Common myeloid progenitor, CD34-positive (primary cell): Measurements from ENCODE around the gene FGF10. TPM values are rescaled to one million over a fixed set of nuclear protein-coding genes. Genes with fewer than 3 reads are reported as not detected.
A peak's percentile ranks its signal among the peaks of the same experiment; 100 is the strongest.

ENCODE experiments used
- CTCF ChIA-PET: fragments of 350-600 bp; sonication (Branson Sonifier 250); formaldehyde crosslinking; loops from one replicate; lab custom pipeline; 2021; ENCODE audit warnings: antibody characterized with exemption; lab: Charles Lee
- POLR2A ChIA-PET: fragments of 350-600 bp; sonication (Branson Sonifier 250); formaldehyde crosslinking; loops from one replicate; lab custom pipeline; 2021; ENCODE audit warnings: antibody characterized with exemption; lab: Charles Lee
- DNase-seq, 3 donors: peaks; one replicate each; pipeline versions ENCODE4 v3.0.0 to v3.0.0-alpha.2; 2013
- H3K27ac ChIP-seq, 2 experiments: 1 replicate in 1 of 2; 2 replicates in 1 of 2; pipeline ENCODE4 v1.7.0; 2013; ENCODE audit warnings: inconsistent platforms in 2 of 2, low read length in 2 of 2, mild to moderate bottlenecking in 2 of 2, low read depth in 1 of 2, moderate library complexity in 1 of 2; ENCODE audit not compliant: severe bottlenecking in 2 of 2, insufficient read depth in 1 of 2, poor library complexity in 1 of 2
- H3K27me3 ChIP-seq, 5 experiments: replicated peaks in 2 of 5; 1 replicate in 3 of 5; 2 replicates in 2 of 5; pipeline versions ENCODE4 v1.6.1 to v1.7.0; 2013; ENCODE audit warnings: low read length in 4 of 5, mild to moderate bottlenecking in 2 of 5, moderate library complexity in 2 of 5, inconsistent platforms in 1 of 5; ENCODE audit not compliant: insufficient read depth in 5 of 5, control insufficient read depth in 4 of 5
- H3K36me3 ChIP-seq, 4 experiments: 1 replicate in 2 of 4; 2 replicates in 2 of 4; pipeline versions ENCODE4 v1.6.1 to v1.7.0; 2013; ENCODE audit warnings: low read length in 3 of 4, control low read depth in 1 of 4, mild to moderate bottlenecking in 1 of 4; ENCODE audit not compliant: control insufficient read depth in 4 of 4, insufficient read depth in 4 of 4
- H3K4me1 ChIP-seq, 4 experiments: 1 replicate in 3 of 4; 2 replicates in 1 of 4; pipeline versions ENCODE4 v1.6.1 to v1.7.1; 2013; ENCODE audit warnings: low read length in 3 of 4, mild to moderate bottlenecking in 3 of 4, control low read depth in 1 of 4, inconsistent platforms in 1 of 4, moderate library complexity in 1 of 4; ENCODE audit not compliant: control insufficient read depth in 4 of 4, insufficient read depth in 4 of 4; ENCODE audit errors: control extremely low read depth in 1 of 4
- H3K4me3 ChIP-seq, 7 experiments: 1 replicate in 4 of 7; 2 replicates in 3 of 7; pipeline versions ENCODE4 v1.5.1 to v1.7.0; 2013; ENCODE audit warnings: mild to moderate bottlenecking in 7 of 7, low read length in 6 of 7, moderate library complexity in 6 of 7, inconsistent platforms in 2 of 7, low read depth in 2 of 7, control low read depth in 1 of 7; ENCODE audit not compliant: insufficient read depth in 4 of 7, control insufficient read depth in 1 of 7; ENCODE audit errors: extremely low read depth in 1 of 7
- H3K9me3 ChIP-seq, 5 experiments: 1 replicate in 4 of 5; 2 replicates in 1 of 5; pipeline versions ENCODE4 v1.6.1 to v1.7.1; 2013; ENCODE audit warnings: low read length in 4 of 5, mild to moderate bottlenecking in 2 of 5, inconsistent platforms in 1 of 5, low read depth in 1 of 5, moderate library complexity in 1 of 5; ENCODE audit not compliant: control insufficient read depth in 4 of 5, insufficient read depth in 2 of 5; ENCODE audit errors: control extremely low read depth in 1 of 5
- whole genome bisulfite sequencing: methylation state at CpG from one replicate; pipeline ENCODE4 v1.1.5; 2013; ENCODE audit not compliant: insufficient coverage; 5-methylcytosine and 5-hydroxymethylcytosine counted together
- polyA plus RNA-seq: library from polyadenylated mRNA; unstranded; fragments of 120-200 nt; gene quantifications from one replicate; pipeline ENCODE4 v1.2.1, GENCODE V29; 2013

FGF10 gene
- not detected for polyA plus RNA-seq

DNA sequence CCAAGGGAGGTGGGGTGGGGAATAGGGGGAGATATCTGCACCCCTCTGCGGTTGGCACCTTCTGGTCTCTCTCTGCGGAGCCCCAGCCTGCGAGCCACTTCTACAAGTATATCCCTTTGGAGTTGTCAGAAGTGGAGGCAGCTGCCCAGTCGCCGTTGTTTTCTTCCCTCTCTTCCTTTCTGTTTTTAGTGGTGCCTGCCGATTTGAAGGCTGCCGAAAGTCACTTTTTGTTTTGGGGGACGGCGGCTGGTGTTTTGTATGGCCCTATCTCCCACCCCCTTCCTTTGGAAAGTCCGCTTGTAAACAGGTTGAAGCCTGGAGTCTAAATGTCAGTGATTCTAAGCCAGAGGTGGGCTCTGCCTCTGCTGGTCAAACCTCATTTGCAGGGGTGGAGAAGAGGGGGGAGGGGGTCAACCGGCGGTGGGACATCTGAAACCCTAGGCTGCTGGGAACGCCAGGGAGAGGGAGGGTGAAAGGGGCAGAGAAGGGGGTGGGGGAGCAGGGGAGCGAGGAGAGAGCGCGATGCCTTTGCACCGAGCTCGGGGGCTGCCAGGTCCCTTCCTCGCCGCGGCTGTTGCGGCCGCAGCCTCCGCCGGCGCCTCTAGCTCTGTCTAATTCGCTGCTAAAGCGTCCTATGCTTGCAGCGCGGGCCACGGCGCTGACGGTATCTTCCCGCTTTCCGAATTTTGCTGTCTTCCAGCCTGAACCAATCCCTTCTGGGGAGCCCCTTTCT, at the start of gene FGF10:
Gene FGF10, minus strand, starts transcription at position 331 of the 733 bp plus-strand sequence. CDS start 738 bp downstream, outside the sequence.
- Histone ChIP-seq H3K9me3 (peaks cover 0 to 3% (median 0%) of the 10 kb centered on the region in 5 experiments), H3K27ac (no peak within 1 kb of the TSS), H3K36me3 (no peaks in the 10 kb centered on the region), H3K27me3 (peaks cover 17 to 64% (median 41%) of the 10 kb centered on the region in 5 experiments), H3K4me3 (peak within 1 kb of the TSS in 5 of 7 experiments; percentile 19 to 57 (median 44)), H3K4me1 (peaks cover 0 to 15% (median 6%) of the 10 kb centered on the region in 4 experiments)
- ChIA-PET POLR2A (no interaction called here), CTCF (no interaction called here)
- peak in 2 of 3 donors; percentile 24 to 35 for DNase-seq
- 1% methylated on average over 27 of the region's 35 CpGs for WGBS

DNA sequence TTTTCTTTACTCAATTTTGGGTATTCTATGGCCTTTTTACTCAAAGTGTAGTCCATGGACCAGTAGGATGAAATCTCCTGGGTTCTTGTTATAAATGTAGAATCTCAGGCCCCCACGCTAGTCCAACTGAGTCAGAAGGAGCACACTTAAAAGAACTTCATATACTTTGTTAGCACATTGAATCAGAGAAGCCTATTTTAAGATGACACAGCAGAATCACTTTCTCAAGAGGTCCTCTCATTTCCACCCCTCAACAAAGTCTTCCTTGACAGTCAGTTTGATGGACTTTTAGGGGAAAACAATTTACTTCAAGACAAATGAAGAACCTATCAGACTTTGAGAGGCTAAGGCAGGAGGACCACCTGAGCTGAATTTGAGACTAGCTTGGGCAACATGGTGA, 37.7 kb upstream of the FGF10 start:
- CTCF ChIA-PET, result interaction anchor here (1.2 kb wide), 1 partner anchor 8 kb away, joined by 7 read pairs; no protein-coding TSS in a partner anchor
- POLR2A ChIA-PET, result no interaction called here
- no CpG with 5 or more reads among the region's 1 CpG for WGBS

DNA sequence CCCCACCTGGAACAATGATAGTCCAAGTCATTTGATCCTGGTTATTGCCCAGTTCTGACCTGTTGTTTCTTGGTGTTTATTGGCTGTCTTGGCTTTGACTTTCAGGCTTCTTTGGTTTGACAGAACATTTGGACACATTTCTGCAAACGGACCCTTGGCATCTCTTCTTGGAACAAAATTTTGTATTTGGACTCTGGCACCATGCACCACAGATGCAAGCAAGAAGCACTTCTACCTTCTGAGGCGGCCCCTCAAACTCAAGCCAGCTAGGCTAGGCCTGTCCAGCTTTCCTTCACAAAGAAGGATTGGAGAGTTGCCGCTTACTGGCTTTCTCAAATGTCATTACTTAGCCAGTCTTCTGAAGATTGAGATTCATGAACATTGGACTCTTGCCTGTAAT, 23.1 kb upstream of the FGF10 start:
- Histone ChIP-seq H3K36me3 (no peaks in the 10 kb centered on the region), H3K4me3 (no peak overlapping the region), H3K27ac (no peak overlapping the region), H3K27me3 (no peaks in the 10 kb centered on the region), H3K4me1 (no peaks in the 10 kb centered on the region), H3K9me3 (no peaks in the 10 kb centered on the region)
- WGBS, result 95% methylated on average over 2 of the region's 3 CpGs
- ChIA-PET CTCF (no interaction called here), POLR2A (no interaction called here)
- DNase-seq, result no peak

More for the DNA sequence above, 37.7 kb upstream of the FGF10 start:
- no peaks in the 10 kb centered on the region for H3K36me3 ChIP-seq
- H3K4me1 ChIP-seq, result no peaks in the 10 kb centered on the region
- no peak overlapping the region for H3K27ac ChIP-seq
- no peaks in the 10 kb centered on the region for H3K27me3 ChIP-seq
- no peaks in the 10 kb centered on the region for H3K9me3 ChIP-seq
- H3K4me3 ChIP-seq, result no peak overlapping the region
- no peak for DNase-seq

GRCh38 chr5:44402084-44402483, 12.9 kb upstream of the FGF10 start:
- POLR2A ChIA-PET, result no interaction called here
- Histone ChIP-seq H3K9me3 (no peaks in the 10 kb centered on the region), H3K27ac (no peak overlapping the region), H3K4me1 (no peaks in the 10 kb centered on the region), H3K4me3 (no peak overlapping the region), H3K27me3 (no peaks in the 10 kb centered on the region), H3K36me3 (no peaks in the 10 kb centered on the region)
- CTCF ChIA-PET, result no interaction called here
- WGBS, result 100% methylated on average over 1 of the region's 2 CpGs
- no peak for DNase-seq

GRCh38 chr5:44401611-44402010, 12.4 kb upstream of the FGF10 start:
- H3K4me3 ChIP-seq, result no peak overlapping the region
- DNase-seq, result no peak
- no peak overlapping the region for H3K27ac ChIP-seq
- no peaks in the 10 kb centered on the region for H3K9me3 ChIP-seq
- WGBS, result 84% methylated on average over 2 of the region's 4 CpGs
- CTCF ChIA-PET, result no interaction called here
- no peaks in the 10 kb centered on the region for H3K4me1 ChIP-seq
- H3K36me3 ChIP-seq, result no peaks in the 10 kb centered on the region
- POLR2A ChIA-PET, result no interaction called here
- H3K27me3 ChIP-seq, result no peaks in the 10 kb centered on the region

GRCh38 chr5:44398382-44398781, 9.2 kb upstream of the FGF10 start:
- Histone ChIP-seq H3K27me3 (no peaks in the 10 kb centered on the region), H3K27ac (no peak overlapping the region), H3K36me3 (no peaks in the 10 kb centered on the region), H3K4me3 (no peak overlapping the region), H3K9me3 (no peaks in the 10 kb centered on the region), H3K4me1 (no peaks in the 10 kb centered on the region)
- CTCF ChIA-PET, result no interaction called here
- DNase-seq, result no peak
- POLR2A ChIA-PET, result no interaction called here

- no peak for DNase-seq
- CTCF ChIA-PET, result no interaction called here
- Histone ChIP-seq H3K27me3 (peaks cover 0 to 7% (median 5%) of the 10 kb centered on the region in 5 experiments), H3K27ac (no peak overlapping the region), H3K36me3 (no peaks in the 10 kb centered on the region), H3K4me3 (no peak overlapping the region), H3K4me1 (no peaks in the 10 kb centered on the region), H3K9me3 (no peaks in the 10 kb centered on the region)
- 90% methylated on average over 2 of the region's 3 CpGs for WGBS
- POLR2A ChIA-PET, result no interaction called here
These were observed 7.1 kb upstream of the FGF10 start for GRCh38 chr5:44396312-44396711.
